ENCODE results near the gene LARGE2.

Gene LARGE2

DNA sequence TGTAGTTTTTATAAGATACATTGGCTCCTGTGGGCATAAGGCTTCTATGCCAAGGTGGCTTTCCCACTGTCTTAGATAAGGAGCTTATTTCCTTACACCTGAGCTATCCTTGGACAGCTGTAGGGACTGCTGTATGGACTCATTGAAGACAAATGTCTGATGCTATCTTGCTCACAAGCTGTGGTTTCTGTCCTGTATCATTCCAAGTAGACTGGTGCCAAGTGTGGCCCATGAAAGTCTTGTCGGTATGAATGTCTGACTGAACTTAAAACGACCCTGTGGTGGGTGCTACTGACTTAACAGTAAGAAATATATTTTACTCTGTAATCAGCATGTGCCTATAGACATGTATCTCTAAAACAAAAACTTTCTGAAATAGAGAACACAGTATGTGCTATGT lies 45.0 kb downstream of the LARGE2 start:
- intact Hi-C loops (cut with DNase I; ENCODE audit: low total_unique reads) = loop anchor here (2.0 to 10.0 kb wide), 2 partner anchors 35 to 347 kb away; no protein-coding TSS in a partner anchor
- Histone ChIP-seq H3K27ac (no peak overlapping the region), H3K4me1 (peaks cover 0 to 4% (median 0%) of the 10 kb centered on the region in 4 donors), H3K4me3 (no peak overlapping the region), H3K36me3 (peaks cover 33 to 65% (median 49%) of the 10 kb centered on the region in 3 donors), H3K9me3 (no peaks in the 10 kb centered on the region), H3K27me3 (no peaks in the 10 kb centered on the region)
- TF ChIP-seq, protein P1, sequence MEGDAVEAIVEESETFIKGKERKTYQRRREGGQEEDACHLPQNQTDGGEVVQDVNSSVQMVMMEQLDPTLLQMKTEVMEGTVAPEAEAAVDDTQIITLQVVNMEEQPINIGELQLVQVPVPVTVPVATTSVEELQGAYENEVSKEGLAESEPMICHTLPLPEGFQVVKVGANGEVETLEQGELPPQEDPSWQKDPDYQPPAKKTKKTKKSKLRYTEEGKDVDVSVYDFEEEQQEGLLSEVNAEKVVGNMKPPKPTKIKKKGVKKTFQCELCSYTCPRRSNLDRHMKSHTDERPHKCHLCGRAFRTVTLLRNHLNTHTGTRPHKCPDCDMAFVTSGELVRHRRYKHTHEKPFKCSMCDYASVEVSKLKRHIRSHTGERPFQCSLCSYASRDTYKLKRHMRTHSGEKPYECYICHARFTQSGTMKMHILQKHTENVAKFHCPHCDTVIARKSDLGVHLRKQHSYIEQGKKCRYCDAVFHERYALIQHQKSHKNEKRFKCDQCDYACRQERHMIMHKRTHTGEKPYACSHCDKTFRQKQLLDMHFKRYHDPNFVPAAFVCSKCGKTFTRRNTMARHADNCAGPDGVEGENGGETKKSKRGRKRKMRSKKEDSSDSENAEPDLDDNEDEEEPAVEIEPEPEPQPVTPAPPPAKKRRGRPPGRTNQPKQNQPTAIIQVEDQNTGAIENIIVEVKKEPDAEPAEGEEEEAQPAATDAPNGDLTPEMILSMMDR (IDR thresholded peaks at IDR 0.05) = no peak
- no peak for DNase-seq

DNA sequence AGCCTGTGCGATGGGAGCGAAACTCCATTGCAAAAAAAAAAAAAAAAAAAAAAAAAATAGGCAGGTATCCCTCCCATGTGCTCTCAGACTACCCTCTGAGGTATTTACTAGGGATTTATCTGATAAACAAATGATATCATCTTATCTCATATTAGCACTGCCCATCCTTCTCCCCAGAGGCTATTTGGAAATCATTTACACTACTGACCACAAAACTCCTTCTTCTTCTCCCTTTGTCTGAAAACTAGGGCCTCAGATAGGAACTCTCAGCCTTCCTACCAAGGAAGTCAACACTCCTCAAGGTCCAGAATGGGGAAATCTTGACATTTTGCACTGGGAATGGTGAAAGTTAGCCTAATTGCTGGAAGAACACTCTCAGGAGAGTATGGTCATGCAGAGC lies 46.4 kb downstream of the LARGE2 start:
- Histone ChIP-seq H3K4me3 (no peak overlapping the region), H3K27me3 (no peaks in the 10 kb centered on the region), H3K36me3 (peaks cover 33 to 60% (median 49%) of the 10 kb centered on the region in 3 donors), H3K4me1 (peaks cover 0 to 4% (median 0%) of the 10 kb centered on the region in 4 donors), H3K9me3 (no peaks in the 10 kb centered on the region), H3K27ac (no peak overlapping the region)
- intact Hi-C loops (cut with DNase I; ENCODE audit: low total_unique reads) = loop anchor here (10.0 kb wide), 1 partner anchor 346 kb away; no protein-coding TSS in a partner anchor
- no peak for DNase-seq
- TF ChIP-seq, protein P1 (IDR thresholded peaks at IDR 0.05) = no peak

DNA sequence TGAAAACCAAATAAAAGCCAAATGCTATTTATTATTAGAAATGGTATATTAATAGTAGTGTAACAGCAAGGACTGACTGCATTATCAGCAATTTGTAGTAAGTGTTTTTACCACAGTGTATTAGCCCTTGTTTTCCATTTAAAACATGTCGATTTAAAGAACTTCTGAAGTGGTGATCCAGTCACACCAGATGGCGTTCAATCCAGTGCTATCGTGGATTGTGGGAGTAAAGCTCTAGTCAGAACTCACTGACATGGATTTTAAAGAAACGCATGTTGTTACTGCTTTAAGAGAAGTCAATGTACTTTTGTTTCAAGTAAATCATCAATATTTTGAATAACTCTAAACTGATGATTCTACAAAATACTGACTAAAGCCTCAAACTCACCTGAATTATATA lies 51.1 kb downstream of the LARGE2 start:
- Histone ChIP-seq H3K36me3 (peaks cover 28 to 59% (median 40%) of the 10 kb centered on the region in 3 donors), H3K4me3 (no peak overlapping the region), H3K4me1 (no peaks in the 10 kb centered on the region), H3K9me3 (no peaks in the 10 kb centered on the region), H3K27ac (no peak overlapping the region), H3K27me3 (no peaks in the 10 kb centered on the region)
- intact Hi-C loops (cut with DNase I; ENCODE audit: low total_unique reads) = no loop called here
- TF ChIP-seq, protein P1 (IDR thresholded peaks at IDR 0.05) = no peak
- no peak for DNase-seq

DNA sequence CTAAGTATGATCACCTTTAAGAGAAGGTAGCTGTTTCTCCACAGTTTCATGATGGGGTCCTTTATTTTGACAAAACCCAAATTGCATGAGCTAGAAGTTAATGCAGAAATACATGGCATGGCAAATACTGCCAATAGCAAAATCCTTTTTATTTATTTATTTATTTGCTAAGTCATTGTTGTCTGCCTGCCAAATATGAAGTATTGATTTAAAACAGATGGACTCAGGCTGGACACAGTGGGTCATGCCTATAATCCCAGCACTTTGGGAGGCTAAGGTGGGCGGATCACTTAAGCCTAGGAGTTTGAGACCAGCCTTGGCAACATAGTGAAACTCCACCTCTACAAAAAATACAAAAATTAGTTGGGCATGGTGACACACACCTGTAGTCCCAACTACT lies 52.4 kb downstream of the LARGE2 start:
- intact Hi-C loops (cut with DNase I; ENCODE audit: low total_unique reads) = no loop called here
- H3K27me3 ChIP-seq = no peaks in the 10 kb centered on the region
- peaks cover 0 to 11% (median 0%) of the 10 kb centered on the region in 4 donors for H3K4me1 ChIP-seq
- no peaks in the 10 kb centered on the region for H3K9me3 ChIP-seq
- H3K27ac ChIP-seq = no peak overlapping the region
- TF ChIP-seq, protein P1 (IDR thresholded peaks at IDR 0.05) = no peak
- DNase-seq = no peak
- no peak overlapping the region for H3K4me3 ChIP-seq
- peaks cover 22 to 58% (median 38%) of the 10 kb centered on the region in 3 donors for H3K36me3 ChIP-seq
